Subcutaneous adipose tissue (tissue), 4 donors: Measurements from ENCODE around the gene ATP5PO. TPM values are rescaled to one million over a fixed set of nuclear protein-coding genes. Genes with fewer than 3 reads are reported as not detected.

Experiments used
- CTCF ChIP-seq: fragments of 450-650 bp; IDR thresholded peaks from one replicate; pipeline ENCODE4 v1.5.1; 2016; ENCODE audit warnings: low read depth, mild to moderate bottlenecking, control low read depth, antibody characterized with exemption, moderate library complexity
- total RNA-seq, 4 donors: library from RNA; depleted of rRNA; stranded (reverse); fragments of >200 nt; gene quantifications; one replicate each; pipeline ENCODE4 v1.1.0, GENCODE V29; 2016

The ATP5PO gene
- total RNA-seq, 4 donors from 2014 or later: 166 to 271 (median 236) TPM

- no peak for TF ChIP-seq CTCF
Measured at GRCh38 chr21:33947451-33948095, 32.0 kb upstream of the ATP5PO start.

- no peak for TF ChIP-seq CTCF
Measured at GRCh38 chr21:33945652-33946270, 30.2 kb upstream of the ATP5PO start.

GRCh38 chr21:33944185-33944763, 28.7 kb upstream of the ATP5PO start:
- TF ChIP-seq CTCF: no peak

GRCh38 chr21:33943293-33943692, 27.7 kb upstream of the ATP5PO start:
- TF ChIP-seq CTCF: no peak

GRCh38 chr21:33942426-33942825, 26.8 kb upstream of the ATP5PO start:
- TF ChIP-seq CTCF: no peak

- TF ChIP-seq CTCF: no peak
Measured at GRCh38 chr21:33940881-33941245, 25.3 kb upstream of the ATP5PO start.

GRCh38 chr21:33940164-33940880, 24.7 kb upstream of the ATP5PO start:
- TF ChIP-seq CTCF: no peak
